Astrocyte (in vitro differentiated cells and primary cell): Measurements from ENCODE around the gene C9orf85.

Source experiments
- EZH2 ChIP-seq: IDR thresholded peaks from 2 replicates; pipeline ENCODE4 v1.6.1; 2012; ENCODE audit warnings: mild to moderate bottlenecking, low read length, inconsistent platforms; ENCODE audit not compliant: insufficient read depth
- TF ChIP-seq, protein P1 (sequence below): IDR thresholded peaks from 2 replicates; pipeline ENCODE4 v1.5.1; 2011; ENCODE audit warnings: low read depth, mild to moderate bottlenecking, inconsistent platforms, low read length, moderate library complexity; ENCODE audit not compliant: insufficient read depth

DNA sequence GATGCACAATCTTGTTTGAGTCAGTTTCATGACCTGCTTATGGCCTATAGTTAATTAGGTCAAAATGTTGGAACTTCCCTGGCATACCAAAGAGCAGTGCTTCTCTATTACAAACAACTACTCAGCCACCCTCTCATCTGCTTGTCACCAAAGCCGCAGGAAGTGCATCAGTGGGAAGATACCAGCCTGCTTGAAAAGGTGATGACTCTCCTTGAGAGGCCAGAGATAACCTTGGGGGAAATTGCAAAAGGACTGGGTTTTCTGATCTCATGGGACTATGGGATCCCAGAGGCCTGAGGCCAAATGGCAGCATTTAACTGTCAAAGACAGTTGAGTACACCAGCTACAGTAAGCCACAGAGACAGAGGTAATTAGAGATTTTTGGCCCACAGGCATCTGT lies 79.0 kb downstream of the C9orf85 start:
- TF ChIP-seq, protein P1, sequence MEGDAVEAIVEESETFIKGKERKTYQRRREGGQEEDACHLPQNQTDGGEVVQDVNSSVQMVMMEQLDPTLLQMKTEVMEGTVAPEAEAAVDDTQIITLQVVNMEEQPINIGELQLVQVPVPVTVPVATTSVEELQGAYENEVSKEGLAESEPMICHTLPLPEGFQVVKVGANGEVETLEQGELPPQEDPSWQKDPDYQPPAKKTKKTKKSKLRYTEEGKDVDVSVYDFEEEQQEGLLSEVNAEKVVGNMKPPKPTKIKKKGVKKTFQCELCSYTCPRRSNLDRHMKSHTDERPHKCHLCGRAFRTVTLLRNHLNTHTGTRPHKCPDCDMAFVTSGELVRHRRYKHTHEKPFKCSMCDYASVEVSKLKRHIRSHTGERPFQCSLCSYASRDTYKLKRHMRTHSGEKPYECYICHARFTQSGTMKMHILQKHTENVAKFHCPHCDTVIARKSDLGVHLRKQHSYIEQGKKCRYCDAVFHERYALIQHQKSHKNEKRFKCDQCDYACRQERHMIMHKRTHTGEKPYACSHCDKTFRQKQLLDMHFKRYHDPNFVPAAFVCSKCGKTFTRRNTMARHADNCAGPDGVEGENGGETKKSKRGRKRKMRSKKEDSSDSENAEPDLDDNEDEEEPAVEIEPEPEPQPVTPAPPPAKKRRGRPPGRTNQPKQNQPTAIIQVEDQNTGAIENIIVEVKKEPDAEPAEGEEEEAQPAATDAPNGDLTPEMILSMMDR: no peak
- TF ChIP-seq EZH2: no peak
